Type B pancreatic cell (in vitro differentiated cells): ENCODE results near the gene PALD1. TPM values are rescaled to one million over a fixed set of nuclear protein-coding genes. Genes with fewer than 3 reads are reported as not detected.
"Not testable (repeated sequence)": the region's sequence is repeated elsewhere in the genome, so short reads cannot be mapped to it uniquely, and the experiment has no call there.

Source experiments
- DNase-seq: peaks from one replicate; pipeline ENCODE4 v3.0.0; 2021; ENCODE audit warnings: mixed read lengths; ENCODE audit not compliant: unreplicated experiment; ENCODE audit errors: extremely low spot score
- H3K27ac Mint-ChIP-seq: 2 replicates; pipeline ENCODE4 v1.8.0; 2021; ENCODE audit warnings: mild to moderate bottlenecking, mixed read lengths
- H3K27me3 Mint-ChIP-seq: 2 replicates; pipeline ENCODE4 v1.8.0; 2021; ENCODE audit warnings: mixed read lengths
- H3K36me3 Mint-ChIP-seq: 2 replicates; pipeline ENCODE4 v1.8.0; 2021; ENCODE audit warnings: mixed read lengths
- H3K4me1 Mint-ChIP-seq: one replicate; pipeline ENCODE4 v1.8.0; 2021; ENCODE audit warnings: mixed read lengths; ENCODE audit not compliant: unreplicated experiment
- H3K4me3 Mint-ChIP-seq: 2 replicates; pipeline ENCODE4 v1.8.0; 2021; ENCODE audit warnings: mild to moderate bottlenecking, mixed read lengths
- H3K9me3 Mint-ChIP-seq: 2 replicates; pipeline ENCODE4 v1.8.0; 2021; ENCODE audit warnings: mixed read lengths
- CTCF ChIP-seq: fragments of 200-600 bp; sonication (generic); conservative IDR thresholded peaks from 2 replicates; pipeline ENCODE4 v1.5.0; 2021; ENCODE audit warnings: antibody characterized with exemption, mild to moderate bottlenecking
- total RNA-seq: library from RNA; stranded (reverse); gene quantifications from 2 replicates; pipeline ENCODE4 v1.2.1, GENCODE V29; 2021; ENCODE audit warnings: low replicate concordance

The PALD1 gene
- total RNA-seq, 1 donor from 2014 or later = 9.6 TPM

GRCh38 chr10:70575874-70576802 is 97.6 kb downstream of the PALD1 start:
- Mint-ChIP-seq H3K36me3 (no peaks in the 10 kb centered on the region), H3K27me3 (no peaks in the 10 kb centered on the region), H3K4me1 (peaks cover 6% of the 10 kb centered on the region), H3K9me3 (no peaks in the 10 kb centered on the region), H3K27ac (peak overlapping the region; percentile 10), H3K4me3 (no peak overlapping the region)
- no peak for DNase-seq
- no peak for TF ChIP-seq CTCF

GRCh38 chr10:70576803-70577517 is 98.4 kb downstream of the PALD1 start:
- no peaks in the 10 kb centered on the region for H3K36me3 Mint-ChIP-seq
- no peaks in the 10 kb centered on the region for H3K27me3 Mint-ChIP-seq
- H3K9me3 Mint-ChIP-seq = no peaks in the 10 kb centered on the region
- peaks cover 6% of the 10 kb centered on the region for H3K4me1 Mint-ChIP-seq
- no peak overlapping the region for H3K4me3 Mint-ChIP-seq
- no peak overlapping the region for H3K27ac Mint-ChIP-seq
- DNase-seq = no peak
- no peak for TF ChIP-seq CTCF

GRCh38 chr10:70578371-70578947 is 99.9 kb downstream of the PALD1 start:
- no peak for TF ChIP-seq CTCF
- H3K27me3 Mint-ChIP-seq = no peaks in the 10 kb centered on the region
- no peak overlapping the region for H3K27ac Mint-ChIP-seq
- DNase-seq = no peak
- H3K4me3 Mint-ChIP-seq = no peak overlapping the region
- no peaks in the 10 kb centered on the region for H3K36me3 Mint-ChIP-seq
- peaks cover 6% of the 10 kb centered on the region for H3K4me1 Mint-ChIP-seq
- no peaks in the 10 kb centered on the region for H3K9me3 Mint-ChIP-seq

- H3K27ac Mint-ChIP-seq = no peak overlapping the region
- TF ChIP-seq CTCF = no peak
- no peaks in the 10 kb centered on the region for H3K27me3 Mint-ChIP-seq
- no peaks in the 10 kb centered on the region for H3K9me3 Mint-ChIP-seq
- H3K4me1 Mint-ChIP-seq = peaks cover 10% of the 10 kb centered on the region
- DNase-seq = no peak
- no peak overlapping the region for H3K4me3 Mint-ChIP-seq
- no peaks in the 10 kb centered on the region for H3K36me3 Mint-ChIP-seq
Observed at GRCh38 chr10:70579234-70580002, 100.9 kb downstream of the PALD1 start.

- not testable (repeated sequence) for H3K9me3 Mint-ChIP-seq, H3K27me3 Mint-ChIP-seq, DNase-seq, H3K27ac Mint-ChIP-seq, H3K36me3 Mint-ChIP-seq, H3K4me3 Mint-ChIP-seq
- peaks cover 16% of the 10 kb centered on the region for H3K4me1 Mint-ChIP-seq
Observed at GRCh38 chr10:70581176-70581575, 102.6 kb downstream of the PALD1 start.
